ENCODE measurements around the gene CYTH4.

CYTH4 gene

DNA sequence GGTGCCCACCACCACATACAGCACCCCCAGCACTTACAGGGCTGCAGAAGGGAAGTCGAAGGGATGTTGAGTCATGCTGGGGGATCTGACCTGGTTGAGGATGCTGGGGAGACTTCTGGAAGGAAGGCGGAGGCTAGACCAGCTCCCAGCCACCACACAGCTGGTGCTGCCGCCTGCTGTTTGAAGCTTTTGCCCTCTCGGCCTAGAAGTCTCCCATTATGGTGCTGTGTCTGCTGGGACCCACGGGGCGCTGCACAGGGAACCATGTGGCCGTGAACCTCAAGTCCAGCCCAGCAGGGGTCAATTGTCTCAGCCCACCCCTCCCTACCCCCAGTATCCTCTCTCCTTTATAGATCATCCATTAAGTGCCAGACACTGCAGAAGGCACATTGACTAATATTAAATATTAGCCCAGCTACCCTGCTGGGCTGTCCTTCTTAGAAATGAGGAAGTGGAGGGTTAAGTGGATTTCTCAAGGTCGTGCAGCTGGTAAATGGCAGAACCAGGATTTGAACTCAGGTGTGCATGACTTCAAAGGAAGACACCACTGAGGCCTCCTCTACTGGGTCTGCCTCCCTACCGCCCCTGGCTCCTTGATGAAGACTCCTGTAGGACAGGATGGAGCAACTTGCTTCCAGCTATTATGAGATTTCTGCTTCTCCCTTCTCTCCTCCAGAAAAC, 49.7 kb downstream of the CYTH4 start:
- DNase-seq: no peak

DNA sequence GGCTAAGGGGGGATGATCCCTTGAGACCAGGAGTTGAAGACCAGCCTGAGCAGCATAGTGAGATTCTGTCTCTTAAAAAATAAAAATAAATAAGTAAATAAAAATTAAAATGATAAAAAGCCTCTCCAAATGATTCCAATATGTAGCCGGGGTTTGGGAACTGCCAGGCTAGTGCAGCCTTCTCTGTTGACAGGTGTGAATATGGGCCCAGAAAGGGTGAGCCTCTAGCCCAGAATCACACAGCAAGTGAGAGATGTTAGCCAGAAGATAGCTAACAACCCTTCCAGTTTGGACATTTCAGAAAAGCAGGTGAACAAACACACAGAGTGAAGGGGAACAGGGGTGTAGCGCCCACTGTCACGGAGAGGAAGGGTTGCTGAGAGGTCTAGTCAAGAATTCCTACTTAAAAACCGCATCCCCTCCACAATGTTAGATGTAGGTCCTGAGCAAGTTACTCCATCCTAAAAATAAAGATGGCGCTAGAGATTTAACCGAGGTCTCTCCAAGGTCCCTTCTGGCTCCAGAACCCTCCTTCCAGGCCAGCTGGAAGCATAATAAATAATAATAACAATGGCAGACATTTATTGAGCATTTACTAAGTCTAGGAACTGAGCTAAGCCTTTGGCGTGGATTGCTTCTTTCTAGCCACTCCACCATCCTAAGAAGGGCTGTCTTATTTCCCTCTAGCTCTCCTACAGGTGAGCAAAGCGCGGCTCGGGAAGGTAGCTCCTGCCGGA, 51.6 kb downstream of the CYTH4 start:
- no peak for DNase-seq

DNA sequence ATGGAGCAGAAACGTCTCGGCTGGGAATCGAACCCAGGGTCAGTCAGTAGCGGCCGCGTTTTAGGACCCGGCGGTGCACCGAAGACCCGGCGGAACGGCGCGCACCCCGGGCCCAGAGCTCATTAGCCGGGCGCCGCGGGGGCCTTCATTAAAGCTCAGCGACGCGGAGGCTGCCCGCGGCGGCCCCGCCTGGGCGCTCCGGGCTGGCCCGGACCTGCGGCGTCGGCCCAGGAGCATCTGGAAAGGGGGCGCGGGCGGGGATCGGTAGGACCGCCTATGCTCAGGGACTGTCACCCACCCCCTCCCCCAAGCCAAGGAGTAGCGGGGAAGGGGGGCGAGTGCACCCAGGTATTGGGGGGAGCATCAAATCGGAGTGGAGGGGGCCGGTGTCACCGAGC, 52.2 kb downstream of the CYTH4 start:
- DNase-seq: no peak

DNA sequence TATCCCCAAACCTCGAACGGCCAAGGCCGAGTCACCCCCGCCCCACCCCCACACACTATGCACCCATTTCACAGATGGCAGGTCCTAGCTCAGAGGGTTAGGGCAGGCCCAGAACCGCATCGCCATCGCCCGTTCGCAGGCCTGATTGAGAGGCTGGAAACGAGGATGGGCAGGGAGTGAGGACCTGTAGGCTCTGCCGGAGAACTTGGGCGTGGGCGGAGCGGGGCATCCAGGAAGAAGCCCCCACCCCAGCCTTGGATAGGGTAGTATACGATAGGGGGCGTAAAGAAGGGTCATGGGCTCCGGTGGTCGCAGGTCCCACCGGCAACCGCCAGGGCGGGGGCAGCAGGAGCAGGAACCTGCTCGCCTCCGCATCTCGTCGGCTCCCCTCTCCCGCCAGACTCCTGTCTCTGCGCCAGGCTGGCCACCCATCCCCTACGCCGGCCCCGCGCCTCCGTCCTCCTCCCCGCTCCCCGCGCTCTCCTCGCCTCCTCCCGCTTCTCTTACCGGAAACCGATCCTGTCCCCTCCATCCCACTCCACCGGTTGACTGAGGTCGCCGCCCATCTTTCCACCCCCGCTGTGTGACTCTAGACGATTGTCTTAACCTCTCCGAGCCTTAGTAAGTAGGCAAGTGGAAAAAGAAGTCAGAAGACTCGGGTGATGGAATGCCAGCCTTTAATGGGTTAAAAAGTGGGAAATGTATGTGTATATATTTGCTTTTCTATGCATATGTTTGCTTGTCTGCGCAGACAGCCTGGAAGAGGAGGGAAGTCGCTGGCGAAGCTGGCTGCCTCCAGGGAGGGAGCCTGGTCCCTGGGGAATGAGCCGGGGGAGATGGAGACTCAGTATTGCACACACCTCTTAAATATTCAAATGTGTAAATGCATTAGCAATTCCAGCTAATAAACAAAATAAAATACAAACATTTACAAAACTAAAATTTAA, 52.8 kb downstream of the CYTH4 start:
- peak; percentile 26 for DNase-seq

DNA sequence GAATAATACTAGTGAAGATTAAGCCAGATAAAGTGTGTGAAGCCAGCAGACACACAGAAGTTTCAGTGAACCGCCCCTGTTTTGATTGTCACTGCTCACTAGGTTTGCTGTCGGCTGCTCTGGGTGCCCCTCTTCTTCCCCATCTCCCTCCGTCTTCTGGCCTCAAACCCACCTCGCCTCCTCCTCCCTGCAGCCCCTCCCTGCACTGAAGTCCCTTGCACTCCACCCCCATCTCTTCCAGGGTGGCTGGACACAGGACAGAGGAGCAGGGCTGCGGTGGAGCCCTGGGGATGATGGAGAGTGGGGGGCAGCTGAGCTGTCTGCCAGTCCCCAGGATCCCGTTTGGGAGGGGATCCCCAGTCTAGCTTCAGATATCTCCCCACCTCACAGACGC, 53.5 kb downstream of the CYTH4 start:
- no peak for DNase-seq

DNA sequence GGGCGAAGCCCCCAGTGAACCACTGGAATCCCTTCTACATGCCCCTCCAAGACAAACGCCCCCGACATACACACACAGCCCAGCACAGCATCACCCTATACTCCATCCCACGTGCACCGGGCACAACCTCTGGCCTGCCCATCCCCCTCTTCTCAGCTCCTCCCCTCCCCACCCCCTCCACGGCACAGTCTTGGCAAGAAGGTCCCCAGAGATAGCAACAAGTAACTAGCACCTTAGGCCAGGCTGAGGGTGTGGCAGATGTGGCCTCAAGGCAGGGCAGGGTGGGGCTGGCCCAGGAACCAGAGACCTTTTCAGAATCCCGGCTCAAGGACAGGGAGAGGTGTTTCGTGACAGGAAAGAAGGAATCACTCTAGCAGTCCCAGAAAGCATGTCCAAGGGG, 54.3 kb downstream of the CYTH4 start:
- DNase-seq: no peak

DNA sequence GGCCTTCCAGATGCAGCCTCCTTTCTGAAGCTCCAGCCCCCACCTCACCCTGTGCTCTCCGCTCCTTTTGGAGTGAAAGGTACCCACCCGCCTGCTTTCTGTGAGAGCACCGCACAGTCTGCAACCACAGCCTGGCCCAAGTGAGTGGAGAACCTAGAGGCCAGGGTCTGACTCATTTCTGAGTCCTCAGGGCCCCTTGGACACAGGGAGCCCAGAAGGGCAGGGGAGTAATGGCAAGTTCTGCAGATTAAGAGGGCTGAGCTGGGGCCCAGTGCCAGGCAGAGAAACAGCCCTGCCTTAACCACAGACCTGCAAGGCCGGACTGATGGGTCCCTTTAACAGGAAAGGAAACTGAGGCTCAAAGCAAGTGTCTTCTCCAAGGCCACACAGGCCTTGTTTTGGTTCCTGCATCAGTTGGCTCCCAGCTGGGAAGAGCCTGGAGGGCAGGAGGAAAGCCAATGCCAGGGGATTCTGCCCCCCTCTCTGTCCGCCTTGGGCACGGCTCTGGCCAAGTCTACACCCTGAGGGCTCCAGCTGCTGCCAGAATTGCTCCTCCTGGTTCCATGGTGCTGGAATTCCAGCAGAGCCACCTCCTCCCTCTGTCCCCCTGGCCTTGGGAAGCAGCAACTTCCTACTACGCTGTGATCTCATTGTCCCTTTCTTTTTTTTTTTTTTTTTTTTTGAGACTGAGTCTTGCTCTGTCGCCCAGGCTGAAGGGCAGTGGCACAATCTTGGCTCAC, 55.1 kb downstream of the CYTH4 start:
- DNase-seq: no peak

DNA sequence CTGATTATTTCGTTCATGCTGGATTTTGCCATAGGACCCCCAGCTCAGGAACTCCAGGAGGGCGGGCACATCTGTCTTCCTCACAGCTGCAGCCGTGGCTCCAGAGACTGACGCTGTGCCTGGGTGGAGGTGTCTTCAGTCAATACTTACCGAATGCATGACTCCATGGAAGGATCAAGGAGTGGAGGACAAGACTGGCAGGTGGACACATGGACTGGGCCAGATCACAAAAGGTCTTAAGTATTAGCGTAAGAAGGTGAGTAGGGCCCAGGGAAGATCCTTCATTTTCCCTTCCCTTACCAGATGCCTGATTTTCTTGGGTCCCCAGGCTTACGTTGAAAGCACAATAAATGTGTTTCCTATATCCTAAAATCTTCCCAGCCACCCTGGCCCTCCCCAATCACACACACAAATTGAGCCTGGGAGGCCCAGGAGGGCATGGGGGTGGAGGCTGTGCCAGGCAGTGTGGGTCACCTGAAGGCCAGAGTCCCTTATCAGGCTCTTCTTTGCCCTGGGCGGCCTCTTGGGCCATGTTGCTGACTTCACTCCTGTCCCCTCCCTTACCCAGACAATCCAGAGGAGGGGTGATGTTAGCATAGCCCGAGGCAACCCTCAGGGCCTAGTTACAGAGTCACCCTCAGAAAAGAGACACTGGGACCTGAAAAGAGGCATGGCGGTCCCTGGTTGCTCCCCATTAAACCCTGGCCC, 56.4 kb downstream of the CYTH4 start:
- DNase-seq: no peak

DNA sequence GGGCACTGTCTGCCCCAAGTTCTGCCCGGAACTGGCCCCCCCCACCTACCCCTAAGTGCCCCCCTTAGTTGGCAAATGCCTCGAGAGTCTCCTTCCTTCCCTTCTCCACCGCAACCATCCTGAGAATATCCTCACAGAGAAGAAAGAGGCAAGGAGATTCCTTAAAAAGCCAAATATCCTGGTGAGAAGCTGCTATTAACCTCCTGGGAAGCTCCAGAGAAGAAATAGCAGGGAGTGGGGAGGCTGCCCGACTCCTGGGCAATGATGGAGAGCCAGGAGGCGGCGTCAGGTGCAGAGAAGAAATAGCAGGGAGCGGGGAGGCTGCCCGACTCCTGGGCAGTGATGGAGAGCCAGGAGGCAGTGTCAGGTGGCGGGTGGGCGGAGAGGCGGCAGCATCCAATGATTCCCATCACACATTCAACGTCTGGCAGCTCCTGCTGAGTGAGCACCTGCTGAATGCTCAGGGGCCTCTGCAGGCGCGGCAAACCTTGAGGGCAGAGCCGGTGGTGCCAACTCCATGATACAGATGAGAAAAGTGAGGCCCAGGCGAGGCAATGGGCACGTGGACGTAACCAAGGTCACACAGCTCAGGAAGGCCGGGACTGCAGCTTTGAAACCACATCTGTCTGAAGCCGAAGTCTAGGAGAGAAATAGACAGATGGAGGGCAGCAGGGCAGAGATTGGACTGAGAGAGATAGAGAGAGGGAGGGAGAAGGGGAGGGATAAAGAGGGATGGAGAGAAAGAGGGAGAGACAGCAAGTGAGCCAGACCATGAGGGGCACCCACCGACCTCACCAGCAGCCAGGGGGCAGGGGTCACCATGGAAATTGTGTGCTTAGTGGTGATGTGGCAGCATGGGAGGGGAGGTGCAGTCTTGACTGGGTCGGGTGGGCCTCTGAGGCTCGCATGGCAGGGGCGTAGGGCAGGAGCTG, 58.3 kb downstream of the CYTH4 start:
- peak; percentile 29 for DNase-seq

DNA sequence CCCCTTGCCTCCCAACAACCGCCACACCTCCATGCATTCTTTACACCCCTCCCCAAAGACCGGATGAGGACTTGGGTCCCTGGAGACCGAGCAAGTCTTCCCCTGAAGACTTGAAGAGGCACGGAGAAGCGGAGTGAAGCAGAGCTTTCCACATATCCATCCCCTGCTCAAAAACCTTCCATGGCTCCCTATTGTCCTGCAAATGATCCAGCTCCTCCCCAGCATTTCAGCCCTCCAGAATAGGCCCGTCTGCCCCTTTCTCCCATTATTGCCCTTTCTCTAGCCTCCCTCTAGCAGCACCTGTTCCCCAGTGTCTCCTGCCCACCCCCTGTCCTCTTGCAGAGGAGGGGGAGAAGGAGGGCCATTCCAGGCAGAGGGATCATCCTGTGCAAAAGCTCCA, 59.8 kb downstream of the CYTH4 start:
- no peak for DNase-seq

DNA sequence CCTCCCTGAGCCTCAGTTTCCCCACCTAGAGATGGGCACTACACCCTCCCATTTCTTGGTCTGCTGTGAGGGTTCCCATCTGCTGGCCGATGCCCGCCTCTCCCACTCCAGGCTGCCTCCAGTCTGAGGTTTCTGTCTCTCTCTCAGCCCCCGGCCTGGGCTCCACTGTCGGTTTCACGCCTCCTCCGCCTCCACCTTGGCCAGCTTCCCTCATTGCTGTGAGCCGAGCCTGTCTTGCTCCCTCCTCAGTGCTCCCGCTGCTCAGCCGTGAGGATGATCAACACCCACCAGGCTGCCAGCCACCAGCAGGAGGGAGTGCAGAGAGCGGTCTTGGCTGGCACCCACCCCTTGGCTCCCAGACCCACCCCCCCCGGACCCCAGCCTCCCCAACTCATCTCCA, 61.0 kb downstream of the CYTH4 start:
- DNase-seq: no peak

DNA sequence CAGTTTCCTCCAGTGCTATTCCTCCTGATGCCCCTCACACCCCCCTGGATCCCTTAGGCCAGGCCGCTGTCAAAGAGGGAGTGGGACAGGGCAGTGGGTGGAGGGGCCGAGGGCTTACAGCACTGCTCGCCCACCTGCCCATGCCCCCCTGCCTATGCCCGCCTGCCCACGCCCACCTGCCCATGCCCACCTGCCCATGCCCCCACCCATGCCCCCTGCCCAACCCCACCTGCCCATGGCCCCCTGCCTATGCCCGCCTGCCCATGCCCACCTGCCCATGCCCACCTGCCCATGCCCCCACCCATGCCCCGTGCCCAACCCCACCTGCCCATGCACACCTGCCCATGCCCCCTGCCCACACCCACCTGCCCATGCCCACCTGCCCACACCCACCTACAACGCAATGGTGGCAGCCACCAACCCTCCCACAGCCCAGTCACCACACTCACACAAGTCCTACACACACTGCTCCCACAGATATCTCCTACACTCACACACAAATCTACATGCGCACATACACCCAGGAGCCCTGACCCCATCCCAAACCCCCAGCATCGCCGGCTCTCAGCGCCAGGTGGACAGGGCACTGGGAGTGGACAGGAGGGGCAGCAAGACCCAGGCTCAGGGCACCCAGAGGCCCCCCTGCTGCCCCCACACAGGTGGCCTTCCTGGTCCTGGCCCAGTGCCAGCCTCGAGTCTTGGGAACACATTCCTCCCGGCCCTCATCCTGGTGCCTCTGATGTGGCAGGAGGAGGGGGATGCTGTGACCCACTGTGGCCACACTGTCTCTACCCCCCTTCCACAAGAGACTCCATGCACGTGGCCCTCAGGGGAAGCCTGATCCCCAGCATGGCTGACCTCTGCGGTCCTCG, 61.8 kb downstream of the CYTH4 start:
- DNase-seq: no peak

DNA sequence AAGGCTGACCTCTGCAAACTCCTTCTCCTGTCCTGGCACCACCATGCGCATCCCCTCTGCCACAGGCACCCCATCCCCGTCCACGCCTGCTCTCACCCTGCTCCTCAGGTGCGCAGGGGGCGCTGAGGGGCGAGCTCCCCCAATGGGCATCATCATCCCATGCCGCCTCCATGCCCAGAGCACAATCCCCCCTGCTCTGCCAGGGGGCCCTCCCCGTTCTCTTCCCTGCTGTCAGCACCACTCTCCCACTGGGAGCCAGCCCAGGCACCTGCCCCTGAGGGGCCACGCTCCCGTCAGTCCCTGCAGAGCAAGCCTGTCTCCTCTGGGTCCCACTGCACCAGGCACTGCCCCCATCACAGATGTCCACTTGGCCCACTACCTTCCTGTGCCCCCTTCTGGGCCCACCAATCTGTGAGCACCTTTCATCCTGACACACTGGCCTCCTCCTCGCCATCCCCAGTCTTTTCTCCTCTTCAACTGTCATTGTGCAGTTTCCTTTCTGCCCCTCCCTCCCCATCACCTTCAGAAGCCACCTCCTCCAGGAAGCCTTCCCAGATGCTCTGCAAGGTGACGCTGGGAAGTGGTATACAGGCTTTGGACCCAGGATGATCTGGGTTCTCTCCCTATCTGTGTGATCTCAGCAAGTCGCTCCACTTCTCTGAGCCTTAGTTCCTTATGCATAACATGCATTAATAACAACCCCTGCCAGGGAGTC, 62.6 kb downstream of the CYTH4 start:
- DNase-seq: no peak

DNA sequence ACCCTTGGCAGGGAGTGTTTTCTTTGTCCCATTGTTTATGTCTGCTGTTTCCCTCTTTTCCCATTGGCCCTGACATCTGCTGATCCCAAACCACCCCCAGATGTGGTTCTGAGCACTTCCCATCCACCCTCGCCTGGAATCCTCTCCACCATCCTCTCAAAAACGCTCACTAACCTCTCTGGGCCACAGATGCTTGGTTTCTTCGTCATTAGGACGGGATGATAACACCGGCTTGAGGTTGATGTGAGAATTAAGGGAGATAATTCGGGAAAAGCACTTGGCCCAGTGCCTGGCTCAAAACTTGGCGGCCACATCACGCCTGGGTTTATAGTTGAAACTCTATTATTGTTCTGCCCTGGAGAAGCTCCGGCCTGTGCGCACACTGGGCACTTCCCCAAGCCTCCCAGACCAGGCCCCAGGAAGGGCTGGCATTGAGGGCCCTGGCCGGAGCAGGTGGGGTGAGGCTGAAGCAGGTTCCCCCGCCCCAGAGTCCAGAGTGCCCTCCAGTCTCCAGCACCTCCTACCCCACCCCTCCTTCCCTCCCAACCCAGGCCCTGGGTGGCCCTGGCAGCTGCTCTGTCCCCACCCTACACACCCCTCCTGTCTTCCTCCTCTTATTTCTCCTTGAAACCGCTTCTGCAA, 63.7 kb downstream of the CYTH4 start:
- no peak for DNase-seq

DNA sequence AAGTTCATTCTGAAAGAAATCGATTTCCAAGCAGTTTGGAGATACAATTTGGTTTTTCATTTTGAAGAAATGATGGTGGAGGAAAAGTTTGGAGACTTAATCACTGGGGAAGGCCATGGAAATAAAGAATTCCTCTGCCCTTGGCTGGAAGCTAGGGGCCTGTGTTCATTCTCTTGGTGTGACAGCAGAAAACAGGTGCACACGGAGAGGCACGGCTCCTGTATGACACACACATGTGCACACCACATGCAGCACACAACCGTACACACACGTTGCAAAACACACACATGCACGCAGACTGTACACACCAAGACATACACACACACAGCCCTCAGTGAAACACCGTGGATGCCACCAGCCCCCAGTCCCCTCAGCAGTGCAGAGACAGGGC, 64.2 kb downstream of the CYTH4 start:
- DNase-seq: no peak

DNA sequence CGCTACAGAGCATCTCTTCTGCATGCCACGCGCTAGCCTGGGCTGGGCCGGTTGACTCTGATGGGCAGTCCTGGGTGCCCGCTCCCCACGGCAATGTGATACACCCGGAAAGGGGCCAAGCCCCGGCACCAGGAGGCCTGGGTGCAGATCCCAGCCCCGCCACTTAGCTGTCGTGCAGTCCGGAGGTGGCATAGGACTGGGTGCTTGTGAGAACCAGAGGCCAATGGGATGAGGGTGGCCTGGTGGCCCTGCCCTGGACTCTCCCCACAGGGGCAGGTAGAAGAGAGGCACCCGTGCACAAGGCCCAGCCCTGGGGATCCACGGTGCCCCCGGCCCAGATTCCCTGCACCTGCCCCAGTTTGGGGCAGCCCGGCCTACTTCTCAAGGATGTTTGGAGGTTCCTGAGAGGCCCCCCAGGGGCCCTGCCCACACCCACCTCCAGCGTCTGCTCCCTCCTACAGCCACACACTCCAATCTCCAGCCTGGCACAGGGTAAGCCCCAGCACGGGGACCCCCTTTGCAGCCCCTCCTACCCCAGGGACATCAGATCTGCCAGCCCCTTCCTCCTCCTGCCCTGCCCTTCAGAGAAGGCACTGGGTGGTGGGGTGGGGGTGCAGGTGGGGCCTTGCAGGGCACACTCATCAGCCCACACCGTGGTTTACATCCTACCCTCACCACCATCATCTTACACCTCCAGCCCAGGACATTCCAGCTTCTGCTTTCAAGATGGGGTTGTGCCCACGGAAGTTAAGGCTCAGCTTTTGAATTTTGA, 66.9 kb downstream of the CYTH4 start:
- DNase-seq: no peak

DNA sequence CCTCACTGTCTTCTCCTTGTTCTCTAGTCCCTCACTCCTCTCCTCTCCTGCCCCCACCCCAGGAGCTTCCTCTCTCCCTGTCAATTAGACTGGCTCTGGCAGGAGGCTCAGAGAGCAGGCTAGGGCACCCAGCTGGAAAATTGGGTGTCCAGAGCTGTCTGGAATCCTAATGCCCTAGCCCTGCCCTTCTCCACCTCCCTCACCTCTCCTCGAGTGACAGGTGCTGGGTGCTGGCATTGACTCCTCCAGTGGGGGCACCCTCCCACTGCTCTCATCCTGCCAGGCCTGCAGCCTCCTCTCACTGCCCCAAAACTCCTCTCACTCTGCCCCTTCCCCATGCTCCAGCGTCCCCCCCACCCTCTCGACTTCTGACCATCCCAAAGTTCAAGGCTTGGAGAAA, 68.9 kb downstream of the CYTH4 start:
- no peak for DNase-seq

DNA sequence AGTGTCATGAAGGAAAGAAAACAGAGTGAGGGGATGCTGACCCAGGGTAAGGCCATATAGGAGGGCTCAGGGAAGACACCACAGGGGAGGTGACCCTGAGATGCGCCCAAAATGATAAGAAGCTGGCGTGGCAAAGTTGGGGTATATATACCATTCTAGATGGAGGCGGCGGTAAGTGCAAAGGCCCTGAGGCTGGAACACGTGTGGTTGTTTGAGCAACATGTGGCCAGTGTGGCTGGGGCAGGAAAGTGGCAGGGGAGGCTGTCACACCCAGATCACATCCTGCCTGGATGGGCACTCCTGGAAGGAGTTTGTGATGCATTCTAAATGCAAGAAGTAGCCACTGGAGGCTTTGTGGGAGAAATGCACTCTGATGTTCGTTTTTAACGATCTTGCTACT, 70.2 kb downstream of the CYTH4 start:
- no peak for DNase-seq

Measured in NCI-H2107 (cell line).